ENCODE data around the gene ASGR2. TPM values are rescaled to one million over a fixed set of nuclear protein-coding genes. Genes with fewer than 3 reads are reported as not detected.
"Not testable (repeated sequence)": the region's sequence is repeated elsewhere in the genome, so short reads cannot be mapped to it uniquely, and the experiment has no call there.

Gene ASGR2
- total RNA-seq, 1 experiment from 2014 or later: 0.13 TPM

DNA sequence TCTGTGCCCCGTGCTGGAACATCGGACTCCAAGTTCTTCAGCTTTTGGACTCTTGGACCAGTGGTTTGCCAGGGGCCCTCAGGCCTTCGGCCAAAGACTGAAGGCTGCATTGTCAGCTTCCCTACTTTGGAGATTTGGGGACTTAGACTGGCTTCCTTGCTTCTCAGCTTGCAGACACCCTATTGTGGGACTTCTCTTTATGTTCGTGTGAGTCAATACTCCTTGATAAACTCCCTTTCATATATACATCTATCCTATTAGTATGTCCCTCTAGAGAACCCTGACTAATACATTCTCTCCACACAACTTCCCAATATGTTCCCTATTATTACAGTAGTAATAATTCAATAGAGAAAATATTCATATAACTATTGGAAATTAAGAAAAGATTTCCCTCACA lies 9.2 kb upstream of the ASGR2 start (continued):
- TF ChIP-seq CDX4 (CRISPR knock-in tag; IDR thresholded peaks at IDR 0.05; ENCODE audit: borderline replicate concordance): no peak

DNA sequence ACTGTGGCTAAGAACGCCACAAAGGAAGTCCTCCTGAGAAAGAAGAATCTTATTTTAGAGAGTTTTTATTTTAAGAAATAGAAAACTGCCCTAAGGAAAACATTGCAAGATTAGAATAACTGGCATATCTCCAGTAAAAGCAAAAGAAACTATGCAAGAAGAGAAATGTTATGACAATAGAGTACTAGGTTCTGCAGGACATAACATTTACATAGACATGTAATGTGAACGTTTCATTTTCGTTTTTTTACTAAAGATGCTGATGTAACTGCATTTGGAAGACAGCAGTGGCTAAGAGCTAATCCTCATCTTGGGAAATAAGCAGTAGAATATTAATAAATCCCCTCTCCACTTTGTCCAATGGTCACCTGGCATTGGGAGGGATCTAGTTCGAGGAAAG lies 7.8 kb upstream of the ASGR2 start:
- ChIA-PET POLR2A (no interaction called here), CTCF (interaction anchor here (0.7 to 1.8 kb wide), 2 partner anchors 11 to 13 kb away, joined by 6 to 10 read pairs; no protein-coding TSS in a partner anchor)
- TF ChIP-seq CREB1 (CRISPR knock-in tag; IDR thresholded peaks at IDR 0.05): no peak
- TF ChIP-seq ZNF219 (CRISPR knock-in tag; IDR thresholded peaks at IDR 0.05; ENCODE audit: borderline replicate concordance): no peak
- TF ChIP-seq ZNF121 (CRISPR knock-in tag; IDR thresholded peaks at IDR 0.05): no peak
- no peak for TF ChIP-seq NFATC4 (CRISPR knock-in tag; IDR thresholded peaks at IDR 0.05)
- TF ChIP-seq, protein P1, sequence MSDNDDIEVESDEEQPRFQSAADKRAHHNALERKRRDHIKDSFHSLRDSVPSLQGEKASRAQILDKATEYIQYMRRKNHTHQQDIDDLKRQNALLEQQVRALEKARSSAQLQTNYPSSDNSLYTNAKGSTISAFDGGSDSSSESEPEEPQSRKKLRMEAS (CRISPR knock-in tag; IDR thresholded peaks at IDR 0.05): no peak
- TF ChIP-seq, protein P2, sequence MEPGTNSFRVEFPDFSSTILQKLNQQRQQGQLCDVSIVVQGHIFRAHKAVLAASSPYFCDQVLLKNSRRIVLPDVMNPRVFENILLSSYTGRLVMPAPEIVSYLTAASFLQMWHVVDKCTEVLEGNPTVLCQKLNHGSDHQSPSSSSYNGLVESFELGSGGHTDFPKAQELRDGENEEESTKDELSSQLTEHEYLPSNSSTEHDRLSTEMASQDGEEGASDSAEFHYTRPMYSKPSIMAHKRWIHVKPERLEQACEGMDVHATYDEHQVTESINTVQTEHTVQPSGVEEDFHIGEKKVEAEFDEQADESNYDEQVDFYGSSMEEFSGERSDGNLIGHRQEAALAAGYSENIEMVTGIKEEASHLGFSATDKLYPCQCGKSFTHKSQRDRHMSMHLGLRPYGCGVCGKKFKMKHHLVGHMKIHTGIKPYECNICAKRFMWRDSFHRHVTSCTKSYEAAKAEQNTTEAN (CRISPR knock-in tag; IDR thresholded peaks at IDR 0.05): no peak
- TF ChIP-seq RELA (CRISPR knock-in tag; IDR thresholded peaks at IDR 0.05; ENCODE audit: borderline replicate concordance): no peak
- TF ChIP-seq KAT7 (CRISPR knock-in tag; IDR thresholded peaks at IDR 0.05; ENCODE audit: borderline replicate concordance): no peak
- no peak for TF ChIP-seq STAT6 (CRISPR knock-in tag; conservative IDR thresholded peaks at IDR 0.05; ENCODE audit: low read depth)
- TF ChIP-seq, protein P3, sequence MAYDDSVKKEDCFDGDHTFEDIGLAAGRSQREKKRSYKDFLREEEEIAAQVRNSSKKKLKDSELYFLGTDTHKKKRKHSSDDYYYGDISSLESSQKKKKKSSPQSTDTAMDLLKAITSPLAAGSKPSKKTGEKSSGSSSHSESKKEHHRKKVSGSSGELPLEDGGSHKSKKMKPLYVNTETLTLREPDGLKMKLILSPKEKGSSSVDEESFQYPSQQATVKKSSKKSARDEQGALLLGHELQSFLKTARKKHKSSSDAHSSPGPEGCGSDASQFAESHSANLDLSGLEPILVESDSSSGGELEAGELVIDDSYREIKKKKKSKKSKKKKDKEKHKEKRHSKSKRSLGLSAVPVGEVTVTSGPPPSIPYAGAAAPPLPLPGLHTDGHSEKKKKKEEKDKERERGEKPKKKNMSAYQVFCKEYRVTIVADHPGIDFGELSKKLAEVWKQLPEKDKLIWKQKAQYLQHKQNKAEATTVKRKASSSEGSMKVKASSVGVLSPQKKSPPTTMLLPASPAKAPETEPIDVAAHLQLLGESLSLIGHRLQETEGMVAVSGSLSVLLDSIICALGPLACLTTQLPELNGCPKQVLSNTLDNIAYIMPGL (CRISPR knock-in tag; IDR thresholded peaks at IDR 0.05): no peak
- no peak for TF ChIP-seq GABPB1 (CRISPR knock-in tag; IDR thresholded peaks at IDR 0.05)
- TF ChIP-seq, protein P4, sequence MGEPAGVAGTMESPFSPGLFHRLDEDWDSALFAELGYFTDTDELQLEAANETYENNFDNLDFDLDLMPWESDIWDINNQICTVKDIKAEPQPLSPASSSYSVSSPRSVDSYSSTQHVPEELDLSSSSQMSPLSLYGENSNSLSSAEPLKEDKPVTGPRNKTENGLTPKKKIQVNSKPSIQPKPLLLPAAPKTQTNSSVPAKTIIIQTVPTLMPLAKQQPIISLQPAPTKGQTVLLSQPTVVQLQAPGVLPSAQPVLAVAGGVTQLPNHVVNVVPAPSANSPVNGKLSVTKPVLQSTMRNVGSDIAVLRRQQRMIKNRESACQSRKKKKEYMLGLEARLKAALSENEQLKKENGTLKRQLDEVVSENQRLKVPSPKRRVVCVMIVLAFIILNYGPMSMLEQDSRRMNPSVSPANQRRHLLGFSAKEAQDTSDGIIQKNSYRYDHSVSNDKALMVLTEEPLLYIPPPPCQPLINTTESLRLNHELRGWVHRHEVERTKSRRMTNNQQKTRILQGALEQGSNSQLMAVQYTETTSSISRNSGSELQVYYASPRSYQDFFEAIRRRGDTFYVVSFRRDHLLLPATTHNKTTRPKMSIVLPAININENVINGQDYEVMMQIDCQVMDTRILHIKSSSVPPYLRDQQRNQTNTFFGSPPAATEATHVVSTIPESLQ (CRISPR knock-in tag; IDR thresholded peaks at IDR 0.05): no peak
- TF ChIP-seq ZNF416 (CRISPR knock-in tag; IDR thresholded peaks at IDR 0.05): no peak
- TF ChIP-seq OVOL2 (CRISPR knock-in tag; IDR thresholded peaks at IDR 0.05; ENCODE audit: borderline replicate concordance): no peak
- no peak for TF ChIP-seq ETV6 (CRISPR knock-in tag; IDR thresholded peaks at IDR 0.05)
- Mint-ChIP-seq H3K36me3 (no peaks in the 10 kb centered on the region), H3K4me3 (no peak overlapping the region), H3K9me3 (no peaks in the 10 kb centered on the region), H3K27me3 (ENCODE audit: low read depth) (peaks cover 27% of the 10 kb centered on the region), H3K27ac (no peak overlapping the region), H3K4me1 (0 out of 2 replicates have a peak, but pooled peaks cover 8% of the 10 kb centered on the region)
- DNase-seq (ENCODE audit: low spot score) (no peak), ATAC-seq (no peak)

DNA sequence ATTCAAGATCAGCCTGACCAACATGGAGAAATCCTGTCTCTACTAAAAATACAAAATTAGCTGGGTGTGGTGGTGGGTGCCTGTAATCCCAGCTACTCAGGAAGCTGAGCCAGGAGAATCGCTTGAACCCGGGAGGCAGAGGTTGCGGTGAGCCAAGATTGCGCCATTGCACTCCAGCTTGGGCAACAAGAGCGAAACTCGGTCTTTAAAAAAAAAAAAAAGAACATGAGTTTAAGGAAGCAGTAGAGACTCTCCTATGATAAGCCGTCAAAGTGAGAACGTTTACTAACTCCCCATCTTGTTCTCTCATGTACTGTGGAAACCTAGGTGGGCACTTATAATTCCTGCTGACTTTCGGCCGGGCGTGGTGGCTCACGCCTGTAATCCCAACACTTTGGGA lies 6.0 kb upstream of the ASGR2 start:
- H3K4me1 Mint-ChIP-seq; H3K4me3 Mint-ChIP-seq; ATAC-seq; H3K27ac Mint-ChIP-seq; DNase-seq (ENCODE audit: low spot score); POLR2A ChIA-PET; H3K36me3 Mint-ChIP-seq; H3K9me3 Mint-ChIP-seq: not testable (repeated sequence)
- peaks cover 23% of the 10 kb centered on the region for H3K27me3 Mint-ChIP-seq (ENCODE audit: low read depth)
- CTCF ChIA-PET: interaction anchor here (1.5 kb wide), 1 partner anchor 13 kb away, joined by 3 read pairs; no protein-coding TSS in a partner anchor

Data from WTC11 (cell line).